ENCODE measurements around the gene MYCBPAP.

DNA sequence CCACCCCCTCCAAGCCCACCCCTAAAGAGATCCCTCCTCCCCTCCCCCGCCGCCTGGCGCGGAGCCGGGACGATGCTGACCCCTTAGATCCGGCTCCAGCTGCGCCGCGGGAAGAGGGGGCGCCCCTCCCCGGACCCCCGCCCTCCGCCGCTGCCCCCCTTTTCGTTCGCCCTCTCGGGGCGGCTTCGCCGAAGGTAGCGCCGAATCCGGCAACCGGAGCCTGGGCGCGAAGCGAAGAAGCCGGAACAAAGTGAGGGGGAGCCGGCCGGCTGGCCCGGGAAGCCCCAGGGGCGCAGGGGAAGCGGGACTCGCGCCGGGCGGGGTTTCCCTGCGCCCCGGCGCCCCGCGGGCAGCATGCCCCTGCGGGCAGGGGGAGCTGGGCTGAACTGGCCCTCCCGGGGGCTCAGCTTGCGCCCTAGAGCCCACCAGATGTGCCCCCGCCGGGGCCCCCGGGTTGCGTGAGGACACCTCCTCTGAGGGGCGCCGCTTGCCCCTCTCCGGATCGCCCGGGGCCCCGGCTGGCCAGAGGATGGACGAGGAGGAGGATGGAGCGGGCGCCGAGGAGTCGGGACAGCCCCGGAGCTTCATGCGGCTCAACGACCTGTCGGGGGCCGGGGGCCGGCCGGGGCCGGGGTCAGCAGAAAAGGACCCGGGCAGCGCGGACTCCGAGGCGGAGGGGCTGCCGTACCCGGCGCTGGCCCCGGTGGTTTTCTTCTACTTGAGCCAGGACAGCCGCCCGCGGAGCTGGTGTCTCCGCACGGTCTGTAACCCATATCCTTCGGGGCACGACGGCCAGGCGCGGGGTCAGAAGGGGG is 52.9 kb downstream of the MYCBPAP start:
- TF ChIP-seq, protein P1, sequence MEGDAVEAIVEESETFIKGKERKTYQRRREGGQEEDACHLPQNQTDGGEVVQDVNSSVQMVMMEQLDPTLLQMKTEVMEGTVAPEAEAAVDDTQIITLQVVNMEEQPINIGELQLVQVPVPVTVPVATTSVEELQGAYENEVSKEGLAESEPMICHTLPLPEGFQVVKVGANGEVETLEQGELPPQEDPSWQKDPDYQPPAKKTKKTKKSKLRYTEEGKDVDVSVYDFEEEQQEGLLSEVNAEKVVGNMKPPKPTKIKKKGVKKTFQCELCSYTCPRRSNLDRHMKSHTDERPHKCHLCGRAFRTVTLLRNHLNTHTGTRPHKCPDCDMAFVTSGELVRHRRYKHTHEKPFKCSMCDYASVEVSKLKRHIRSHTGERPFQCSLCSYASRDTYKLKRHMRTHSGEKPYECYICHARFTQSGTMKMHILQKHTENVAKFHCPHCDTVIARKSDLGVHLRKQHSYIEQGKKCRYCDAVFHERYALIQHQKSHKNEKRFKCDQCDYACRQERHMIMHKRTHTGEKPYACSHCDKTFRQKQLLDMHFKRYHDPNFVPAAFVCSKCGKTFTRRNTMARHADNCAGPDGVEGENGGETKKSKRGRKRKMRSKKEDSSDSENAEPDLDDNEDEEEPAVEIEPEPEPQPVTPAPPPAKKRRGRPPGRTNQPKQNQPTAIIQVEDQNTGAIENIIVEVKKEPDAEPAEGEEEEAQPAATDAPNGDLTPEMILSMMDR (IDR thresholded peaks at IDR 0.05) = no peak
- TF ChIP-seq POLR2A (IDR thresholded peaks at IDR 0.05) = no peak

Measured in lower leg skin (tissue), 3 donors.